ENCODE data around the gene ZNF768.
"Not testable (repeated sequence)": the region's sequence is repeated elsewhere in the genome, so short reads cannot be mapped to it uniquely, and the experiment has no call there.

The ZNF768 gene

DNA sequence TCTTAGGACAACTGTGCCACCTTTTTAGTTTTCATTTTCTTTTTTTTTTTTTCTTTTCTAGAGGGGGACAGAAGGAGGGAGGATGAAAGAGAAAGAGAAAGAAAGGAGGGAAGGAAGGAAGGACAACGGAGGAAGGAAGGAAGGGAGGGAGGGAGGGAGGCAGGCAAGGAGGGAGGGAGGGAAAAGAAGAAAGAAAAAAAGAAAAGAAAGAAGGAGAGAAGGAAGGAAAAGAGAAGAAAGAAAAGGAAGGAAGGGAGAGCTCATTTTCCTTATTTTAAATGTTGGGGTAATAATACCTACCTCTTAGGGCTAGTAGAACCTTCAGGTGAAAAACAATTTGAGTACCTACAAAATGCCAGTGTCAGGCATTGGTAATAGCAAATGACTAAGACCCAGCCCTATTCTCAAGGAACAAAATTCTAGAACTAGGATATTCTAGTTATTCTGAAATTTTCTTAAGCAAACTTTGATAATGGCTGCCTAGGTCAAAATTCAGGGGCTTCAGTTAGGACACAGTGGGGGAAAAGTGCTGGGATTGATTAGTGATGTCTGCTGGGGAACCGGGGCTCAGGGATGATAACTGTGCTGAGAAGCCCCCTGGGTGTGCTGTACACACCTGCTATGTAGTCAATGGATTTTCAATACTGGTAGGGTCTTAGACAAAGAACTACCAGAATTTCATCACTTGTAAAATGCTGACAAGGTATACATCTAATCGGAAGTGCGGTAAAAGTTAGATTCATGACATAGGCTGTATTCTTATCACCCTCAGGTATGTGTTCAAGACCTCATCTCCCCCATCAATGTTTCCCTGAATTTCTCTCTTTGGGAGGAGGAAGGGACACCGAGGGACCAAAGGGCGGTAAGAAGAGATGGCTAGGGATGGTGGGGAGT lies 22.7 kb downstream of the ZNF768 start:
- no peak for DNase-seq

DNA sequence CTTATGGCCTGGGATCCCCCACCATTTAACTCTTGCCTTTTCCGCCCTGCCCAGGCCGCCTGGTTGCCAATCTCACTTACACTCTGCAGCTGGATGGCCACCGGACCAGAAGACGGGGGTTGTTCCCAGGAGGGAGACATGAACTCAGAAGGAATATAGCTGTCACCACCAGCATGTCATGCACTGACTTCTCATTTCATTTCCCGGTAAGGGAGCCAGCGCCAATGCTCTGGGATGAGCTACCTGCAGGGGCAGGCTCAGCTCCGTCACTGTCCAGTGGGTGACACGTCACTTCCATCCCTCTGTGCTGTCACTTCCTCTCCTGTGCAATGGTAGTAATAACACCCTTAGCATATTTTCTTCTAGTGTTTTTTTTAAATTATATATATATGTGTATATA lies 27.1 kb downstream of the ZNF768 start:
- no peak for DNase-seq

DNA sequence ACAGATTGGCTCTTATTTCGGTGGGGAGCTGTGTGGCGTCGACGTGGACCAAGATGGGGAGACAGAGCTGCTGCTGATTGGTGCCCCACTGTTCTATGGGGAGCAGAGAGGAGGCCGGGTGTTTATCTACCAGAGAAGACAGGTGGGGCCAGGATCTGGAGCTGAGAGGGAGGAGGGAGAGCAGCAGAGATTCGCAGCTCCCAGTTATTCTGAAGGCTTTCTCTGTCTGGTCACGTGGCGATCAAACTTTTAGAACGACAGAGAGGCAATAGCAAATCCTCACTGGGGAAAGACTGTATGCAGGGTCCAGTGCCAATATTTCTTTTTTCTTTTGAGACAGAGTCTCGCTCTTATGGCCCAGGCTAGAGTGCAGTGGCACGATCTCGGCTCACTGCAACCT lies 31.7 kb downstream of the ZNF768 start:
- DNase-seq = no peak

DNA sequence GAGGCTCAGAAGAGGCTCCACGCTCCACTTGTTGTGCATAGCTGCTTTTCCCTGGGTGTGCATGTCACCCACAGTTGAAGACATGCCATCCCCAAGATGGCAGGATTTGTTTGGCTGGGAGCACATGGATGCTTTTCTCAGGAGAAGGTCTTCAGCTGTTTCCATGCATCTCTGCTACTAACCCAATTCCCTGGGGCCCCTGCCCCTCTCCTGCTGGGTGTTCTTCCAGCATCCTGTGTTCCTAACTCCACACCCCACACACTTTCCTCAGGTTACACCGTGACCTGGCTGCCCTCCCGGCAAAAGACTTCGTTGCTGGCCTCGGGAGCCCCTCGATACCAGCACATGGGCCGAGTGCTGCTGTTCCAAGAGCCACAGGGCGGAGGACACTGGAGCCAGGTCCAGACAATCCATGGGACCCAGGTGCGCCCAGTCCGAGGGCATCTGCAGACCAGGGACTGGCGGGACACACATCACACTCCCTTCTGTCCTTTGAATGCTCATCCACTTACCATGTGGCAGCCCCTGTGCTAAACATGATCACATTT lies 32.4 kb downstream of the ZNF768 start:
- no peak for DNase-seq

DNA sequence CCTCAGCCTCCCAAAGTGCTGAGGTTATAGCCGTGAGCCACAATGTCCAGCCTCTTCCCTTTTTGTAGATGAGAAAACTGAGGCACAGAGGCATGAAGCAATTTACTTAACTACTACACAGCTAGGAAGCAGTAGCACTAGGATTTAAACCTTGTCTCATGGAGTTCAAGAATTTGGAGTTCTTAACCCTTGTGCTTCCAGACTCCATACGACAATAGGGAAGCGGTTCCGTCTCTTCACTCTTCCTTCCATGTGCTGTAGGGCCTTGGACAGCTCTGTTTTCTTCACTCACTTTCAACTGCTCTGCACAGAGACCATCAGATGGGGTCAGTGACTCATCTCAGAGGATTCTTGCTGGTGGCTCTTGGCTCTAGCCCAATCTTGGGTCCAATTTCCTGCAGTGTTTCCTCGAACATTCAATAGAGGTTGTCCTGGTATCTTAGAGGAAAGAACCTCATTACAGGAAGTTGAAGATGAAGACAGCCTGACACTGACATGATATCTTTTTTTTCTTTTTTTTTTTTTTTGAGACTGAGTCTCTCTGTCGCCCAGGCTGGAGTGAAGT lies 34.5 kb downstream of the ZNF768 start:
- DNase-seq = no peak

DNA sequence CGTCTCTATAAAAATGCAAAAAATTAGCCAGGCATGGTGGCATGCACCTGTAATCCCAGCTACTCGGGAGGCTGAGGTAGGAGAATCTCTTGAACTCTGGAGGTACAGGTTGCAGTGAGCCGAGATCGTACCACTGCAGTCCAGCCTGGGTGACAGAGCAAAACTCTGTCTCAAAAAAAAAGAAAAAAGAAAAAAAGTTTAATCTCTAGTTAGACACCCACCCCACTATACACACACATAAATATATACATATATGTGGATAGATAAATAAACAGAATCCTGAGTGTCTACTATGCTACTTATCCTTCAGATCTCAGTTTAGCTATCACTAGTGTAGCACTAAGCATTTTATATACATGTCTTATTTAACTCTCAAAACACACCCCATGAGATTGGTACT lies 35.1 kb downstream of the ZNF768 start:
- no peak for DNase-seq

DNA sequence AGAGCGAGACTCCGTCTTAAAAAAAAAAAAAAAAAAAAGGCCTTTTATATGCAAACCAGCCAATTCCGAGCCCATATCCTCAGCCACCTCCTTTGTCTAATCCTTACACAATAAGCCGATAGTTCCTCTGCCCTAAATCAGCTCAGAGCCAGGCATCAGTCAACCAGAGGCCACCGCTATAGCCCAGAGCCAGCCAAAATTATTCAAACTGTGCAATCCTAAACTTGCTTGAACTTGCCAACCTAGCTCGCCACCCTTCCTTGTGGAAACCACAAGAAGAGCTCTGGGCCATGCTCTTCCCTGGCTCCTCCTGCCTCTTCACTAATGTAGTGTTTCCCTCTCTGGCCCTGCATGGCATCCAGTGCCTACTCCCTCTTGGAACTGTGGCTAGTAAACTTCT lies 36.2 kb downstream of the ZNF768 start:
- no peak for DNase-seq

DNA sequence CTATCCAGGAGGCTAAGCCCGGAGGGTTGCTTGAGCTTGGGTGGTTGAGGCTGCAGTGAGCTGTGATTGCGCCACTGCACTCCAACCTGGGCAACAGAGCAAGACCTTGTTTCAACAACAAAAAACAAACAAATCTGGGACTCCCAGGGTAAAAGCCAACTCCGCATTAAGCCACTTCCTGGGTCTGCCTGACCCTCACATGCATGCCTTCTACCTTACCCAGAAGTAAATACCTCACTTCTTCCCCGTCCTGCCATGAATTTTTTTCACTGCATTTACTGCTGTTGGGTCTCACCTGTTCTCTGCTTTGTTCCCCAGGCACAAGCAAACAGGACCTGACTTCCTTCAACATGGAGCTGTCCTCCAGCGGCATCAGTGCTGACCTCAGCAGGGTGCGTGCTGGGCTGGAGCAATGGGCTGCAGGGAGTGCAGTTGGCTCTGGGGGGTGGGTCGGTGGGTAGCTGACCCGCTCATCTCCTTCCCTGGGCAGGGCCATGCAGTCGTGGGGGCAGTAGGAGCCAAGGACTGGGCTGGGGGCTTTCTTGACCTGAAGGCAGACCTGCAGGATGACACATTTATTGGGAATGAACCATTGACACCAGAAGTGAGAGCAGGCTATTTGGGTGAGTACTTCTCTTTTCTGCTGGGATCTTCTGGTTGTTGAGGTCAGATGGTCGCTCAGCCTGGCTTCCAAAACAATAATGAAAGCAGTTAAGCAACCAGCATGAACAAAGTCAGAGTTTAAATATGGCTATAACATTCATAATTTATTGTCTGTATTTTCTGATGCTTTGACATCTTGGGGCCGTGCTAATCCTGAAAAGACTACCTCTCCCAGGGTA lies 37.4 kb downstream of the ZNF768 start:
- DNase-seq = no peak

DNA sequence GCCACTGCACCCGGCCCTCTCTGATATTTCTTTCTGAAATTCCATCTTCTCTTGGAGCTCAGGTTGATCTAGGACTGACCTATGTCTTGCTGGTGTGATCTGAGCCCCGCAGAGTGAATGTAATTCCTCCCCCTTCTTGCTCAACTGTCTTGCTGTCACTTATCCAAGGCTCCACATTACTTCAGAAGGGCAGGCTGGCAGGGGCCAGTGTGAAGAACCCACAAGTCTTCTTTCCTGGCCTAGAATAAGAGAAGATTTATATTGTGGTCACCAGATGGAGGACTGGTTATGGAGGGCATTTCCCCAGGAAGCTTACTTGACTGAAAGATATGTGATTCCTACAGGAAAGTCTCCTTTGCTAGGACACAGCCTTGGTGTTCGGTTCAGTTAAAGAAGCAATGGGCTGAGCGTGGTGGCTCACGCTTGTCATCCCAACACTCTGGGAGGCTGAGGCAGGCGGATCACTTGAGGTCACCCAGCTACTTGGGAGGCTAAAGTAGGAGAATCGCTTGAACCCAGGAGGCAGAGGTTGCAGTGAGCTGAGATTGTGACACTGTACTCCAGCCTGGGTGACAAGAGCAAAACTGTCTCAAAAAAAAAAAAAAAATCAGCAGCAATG lies 40.4 kb downstream of the ZNF768 start:
- DNase-seq = no peak

DNA sequence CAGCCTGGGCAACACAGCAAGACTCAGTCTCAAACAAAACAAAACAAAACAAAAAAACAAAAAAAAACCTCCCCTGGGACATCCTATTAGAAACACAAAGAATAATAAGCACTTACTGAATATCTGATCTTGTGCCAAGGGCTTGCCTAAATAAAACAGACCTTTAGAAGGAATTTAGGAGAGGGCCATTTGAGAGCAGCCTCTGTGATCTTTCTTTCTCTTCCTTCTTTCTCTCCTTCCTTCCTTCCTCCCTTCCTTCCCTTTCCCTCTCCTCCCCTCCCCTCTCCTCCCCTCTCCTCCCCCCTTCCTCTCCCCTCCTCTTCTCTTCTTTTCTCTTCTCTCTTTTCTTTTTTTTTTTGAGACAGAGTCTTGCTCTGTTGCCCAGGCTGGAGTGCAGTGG lies 41.5 kb downstream of the ZNF768 start:
- DNase-seq = no peak

DNA sequence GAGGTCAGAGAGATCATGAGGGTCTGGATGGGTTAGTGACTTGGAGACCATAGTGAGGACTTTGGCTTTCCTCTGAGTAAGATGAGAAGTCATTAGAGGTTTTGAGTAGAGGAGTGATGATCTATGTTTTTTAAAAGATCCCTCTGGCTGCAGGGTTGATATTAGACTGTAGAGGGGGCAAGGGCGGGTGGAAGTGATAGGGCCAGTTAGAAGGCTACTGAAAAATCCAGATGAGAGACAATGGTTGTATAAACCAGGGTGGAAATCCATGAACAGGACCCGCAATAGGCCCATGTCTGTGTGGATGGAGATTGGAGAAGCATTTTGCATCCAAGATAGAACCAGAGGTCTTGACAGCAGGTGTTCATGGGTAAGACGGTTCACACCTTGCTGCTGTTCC lies 44.0 kb downstream of the ZNF768 start:
- no peak for DNase-seq

DNA sequence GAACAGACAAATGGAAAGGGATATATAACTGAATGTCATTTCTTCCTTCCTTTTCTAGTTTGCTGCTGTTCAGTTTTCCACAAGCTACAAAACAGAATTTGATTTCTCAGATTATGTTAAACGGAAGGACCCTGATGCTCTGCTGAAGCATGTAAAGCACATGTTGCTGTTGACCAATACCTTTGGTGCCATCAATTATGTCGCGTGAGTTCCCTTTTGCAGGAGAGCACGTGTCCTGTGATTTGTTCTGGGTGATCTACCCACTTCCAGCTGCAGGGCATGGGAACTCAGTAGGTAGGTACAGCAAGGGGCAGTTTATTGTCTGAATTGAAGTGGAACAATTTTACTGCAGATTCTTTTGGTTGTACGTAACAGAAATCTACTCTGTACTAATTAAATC lies 45.0 kb downstream of the ZNF768 start:
- no peak for DNase-seq

DNA sequence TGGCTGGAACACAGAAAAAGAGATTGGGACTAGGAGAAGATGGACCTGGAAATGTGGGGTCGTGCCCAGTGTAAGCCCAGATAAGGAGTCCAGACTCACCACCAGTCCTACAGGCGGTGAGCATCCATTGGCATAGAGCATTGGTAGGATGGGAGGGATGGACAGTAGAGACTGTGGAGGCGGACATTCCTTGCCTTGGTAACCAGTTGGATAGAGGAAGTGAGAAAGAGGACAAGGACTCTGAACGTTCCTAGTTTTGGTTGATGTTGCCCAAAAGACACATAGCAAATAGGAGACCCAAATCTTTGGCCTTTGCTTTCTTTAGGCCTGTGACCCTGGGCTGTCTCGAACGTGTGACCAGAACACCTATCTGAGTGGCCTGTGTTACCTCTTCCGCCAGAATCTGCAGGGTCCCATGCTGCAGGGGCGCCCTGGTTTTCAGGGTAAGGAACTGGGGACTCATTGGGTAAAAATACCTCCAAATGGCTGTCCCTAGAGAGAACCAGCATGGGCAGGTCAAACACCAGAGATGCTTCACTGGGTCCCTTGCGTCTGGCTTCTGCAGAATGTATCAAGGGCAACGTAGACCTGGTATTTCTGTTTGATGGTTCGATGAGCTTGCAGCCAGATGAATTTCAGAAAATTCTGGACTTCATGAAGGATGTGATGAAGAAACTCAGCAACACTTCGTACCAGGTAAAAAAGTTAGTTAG lies 47.4 kb downstream of the ZNF768 start:
- no peak for DNase-seq

DNA sequence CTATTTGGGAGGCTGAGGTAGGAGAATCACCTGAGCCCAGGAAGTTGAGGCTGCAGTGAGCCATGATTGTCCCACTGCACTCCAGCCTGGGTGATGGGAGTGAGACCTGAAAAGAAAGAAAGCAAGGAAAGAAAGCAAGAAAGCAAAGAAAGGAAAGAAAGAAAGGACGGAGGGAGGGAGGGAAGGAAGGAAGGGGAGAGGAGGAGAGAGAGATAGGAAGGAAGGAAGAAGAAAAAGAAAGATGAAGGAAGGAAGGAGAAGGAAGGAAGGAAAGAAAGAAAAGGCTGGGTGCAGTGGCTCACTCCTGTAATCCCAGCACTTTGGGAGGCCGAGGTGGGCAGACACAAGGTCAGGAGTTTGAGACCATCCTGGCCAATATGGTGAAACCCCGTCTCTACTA lies 48.6 kb downstream of the ZNF768 start:
- not testable (repeated sequence) for DNase-seq

DNA sequence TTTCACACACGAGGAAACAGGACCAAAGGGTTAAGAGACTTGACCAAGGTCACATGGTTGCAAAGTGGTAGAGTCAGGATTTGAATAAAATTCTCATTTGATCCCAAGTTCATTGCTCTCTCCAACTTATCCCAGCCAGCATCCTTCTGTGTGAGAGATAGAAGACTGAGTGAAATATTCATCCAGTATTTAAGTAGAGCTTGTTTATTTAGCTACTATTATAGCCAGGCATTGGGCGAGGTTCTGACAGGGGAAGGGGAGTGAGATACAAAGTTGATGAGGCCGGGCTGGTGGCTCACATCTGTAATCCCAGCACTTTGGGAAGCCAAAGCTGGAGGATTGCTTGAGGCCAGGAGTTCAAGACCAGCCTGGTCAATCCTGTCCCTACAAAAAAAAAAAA lies 49.4 kb downstream of the ZNF768 start:
- DNase-seq = no peak

DNA sequence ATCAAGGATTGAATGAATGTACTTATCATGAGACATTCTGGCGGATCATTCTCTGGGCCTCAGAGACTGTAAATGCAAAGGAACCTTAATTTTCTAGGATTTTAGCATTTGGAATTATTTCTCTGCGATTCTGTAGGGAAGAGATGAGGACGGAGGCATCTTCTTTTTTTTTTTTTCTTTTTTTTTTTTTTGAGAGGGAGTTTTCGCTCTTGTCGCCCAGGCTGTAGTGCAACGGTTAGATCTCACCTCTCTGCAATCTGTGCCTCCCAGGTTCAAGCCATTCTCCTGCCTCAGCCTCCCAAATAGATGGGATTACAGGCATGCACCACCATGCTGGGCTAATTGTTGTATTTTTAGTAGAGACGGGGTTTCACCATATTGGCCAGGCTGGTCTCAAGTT lies 51.7 kb downstream of the ZNF768 start:
- DNase-seq = no peak

DNA sequence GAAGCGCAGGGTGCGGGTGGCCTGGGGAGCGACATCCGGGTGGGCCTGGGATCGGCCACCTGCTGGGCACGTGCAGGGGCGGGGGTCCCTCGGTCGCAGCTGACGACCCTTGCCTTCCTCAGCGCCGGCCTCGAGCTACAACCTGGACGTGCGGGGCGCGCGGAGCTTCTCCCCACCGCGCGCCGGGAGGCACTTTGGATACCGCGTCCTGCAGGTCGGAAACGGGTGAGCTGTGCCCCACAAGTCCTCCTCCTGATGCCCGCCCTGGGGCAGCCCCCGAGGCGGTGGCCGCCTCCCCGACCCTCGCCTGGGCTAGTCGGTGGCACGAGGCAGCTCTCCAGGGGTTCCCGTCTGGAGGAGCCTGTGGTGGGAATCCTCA lies 52.3 kb downstream of the ZNF768 start:
- no peak for DNase-seq
